Measurements from ENCODE around the gene IL15RA.
"Not testable (repeated sequence)": the region's sequence is repeated elsewhere in the genome, so short reads cannot be mapped to it uniquely, and the experiment has no call there.

IL15RA gene

DNA sequence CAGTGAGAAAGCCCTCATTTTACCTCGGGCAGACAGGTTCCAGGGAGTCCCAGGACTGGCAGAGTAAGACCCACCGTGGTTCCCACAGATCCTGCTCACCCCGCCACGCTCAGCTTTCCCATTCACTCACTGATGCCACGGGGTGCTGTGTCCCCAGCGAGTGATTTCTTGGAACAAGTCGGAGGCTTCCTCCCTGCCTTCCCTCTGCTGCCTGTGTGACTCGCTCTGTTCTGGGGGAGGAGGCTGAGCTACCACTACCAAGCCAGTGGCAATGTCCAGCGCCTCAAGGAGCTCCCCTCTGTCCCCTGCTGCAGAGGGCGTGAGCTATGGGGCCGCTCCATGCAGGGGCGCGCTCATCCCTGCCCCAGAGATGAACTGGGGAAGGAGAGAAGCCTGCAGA, 12.6 kb downstream of the IL15RA start:
- DNase-seq (ENCODE audit: low read depth) = no peak
- H3K4me3 ChIP-seq (ENCODE audit: low read depth, low read length) = no peak overlapping the region
- TF ChIP-seq, protein P1, sequence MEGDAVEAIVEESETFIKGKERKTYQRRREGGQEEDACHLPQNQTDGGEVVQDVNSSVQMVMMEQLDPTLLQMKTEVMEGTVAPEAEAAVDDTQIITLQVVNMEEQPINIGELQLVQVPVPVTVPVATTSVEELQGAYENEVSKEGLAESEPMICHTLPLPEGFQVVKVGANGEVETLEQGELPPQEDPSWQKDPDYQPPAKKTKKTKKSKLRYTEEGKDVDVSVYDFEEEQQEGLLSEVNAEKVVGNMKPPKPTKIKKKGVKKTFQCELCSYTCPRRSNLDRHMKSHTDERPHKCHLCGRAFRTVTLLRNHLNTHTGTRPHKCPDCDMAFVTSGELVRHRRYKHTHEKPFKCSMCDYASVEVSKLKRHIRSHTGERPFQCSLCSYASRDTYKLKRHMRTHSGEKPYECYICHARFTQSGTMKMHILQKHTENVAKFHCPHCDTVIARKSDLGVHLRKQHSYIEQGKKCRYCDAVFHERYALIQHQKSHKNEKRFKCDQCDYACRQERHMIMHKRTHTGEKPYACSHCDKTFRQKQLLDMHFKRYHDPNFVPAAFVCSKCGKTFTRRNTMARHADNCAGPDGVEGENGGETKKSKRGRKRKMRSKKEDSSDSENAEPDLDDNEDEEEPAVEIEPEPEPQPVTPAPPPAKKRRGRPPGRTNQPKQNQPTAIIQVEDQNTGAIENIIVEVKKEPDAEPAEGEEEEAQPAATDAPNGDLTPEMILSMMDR (IDR thresholded peaks at IDR 0.05; ENCODE audit: control insufficient read depth, extremely low read depth, insufficient read depth) = no peak

DNA sequence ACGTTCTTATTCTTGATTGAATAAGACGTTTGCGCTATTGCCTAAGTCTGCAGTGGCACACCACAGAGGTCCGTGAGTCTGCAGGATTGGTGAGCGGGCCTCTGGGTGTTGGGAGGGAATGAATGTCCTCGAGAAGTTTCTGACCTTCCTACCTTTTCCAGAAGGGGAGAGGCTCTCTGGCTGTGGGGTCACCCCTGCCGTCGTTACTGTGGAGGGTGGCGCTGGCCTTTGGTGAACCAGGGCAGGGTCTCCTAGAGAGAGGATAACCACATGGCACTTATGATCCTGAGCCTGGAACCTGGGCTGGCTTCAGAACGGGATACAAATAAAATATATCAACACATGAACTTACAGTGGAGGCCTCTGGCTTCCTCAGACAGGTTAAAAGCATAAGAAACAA, 13.8 kb downstream of the IL15RA start:
- DNase-seq (ENCODE audit: low read depth) = no peak
- H3K4me3 ChIP-seq (ENCODE audit: low read depth, low read length) = no peak overlapping the region
- TF ChIP-seq, protein P1 (IDR thresholded peaks at IDR 0.05; ENCODE audit: control insufficient read depth, extremely low read depth, insufficient read depth) = no peak

- TF ChIP-seq, protein P1 (IDR thresholded peaks at IDR 0.05; ENCODE audit: control insufficient read depth, extremely low read depth, insufficient read depth) = no peak
- H3K4me3 ChIP-seq (ENCODE audit: low read depth, low read length) = no peak overlapping the region
- no peak for DNase-seq (ENCODE audit: low read depth)
Measured at GRCh38 chr10:5963071-5963470, 14.3 kb downstream of the IL15RA start.

DNA sequence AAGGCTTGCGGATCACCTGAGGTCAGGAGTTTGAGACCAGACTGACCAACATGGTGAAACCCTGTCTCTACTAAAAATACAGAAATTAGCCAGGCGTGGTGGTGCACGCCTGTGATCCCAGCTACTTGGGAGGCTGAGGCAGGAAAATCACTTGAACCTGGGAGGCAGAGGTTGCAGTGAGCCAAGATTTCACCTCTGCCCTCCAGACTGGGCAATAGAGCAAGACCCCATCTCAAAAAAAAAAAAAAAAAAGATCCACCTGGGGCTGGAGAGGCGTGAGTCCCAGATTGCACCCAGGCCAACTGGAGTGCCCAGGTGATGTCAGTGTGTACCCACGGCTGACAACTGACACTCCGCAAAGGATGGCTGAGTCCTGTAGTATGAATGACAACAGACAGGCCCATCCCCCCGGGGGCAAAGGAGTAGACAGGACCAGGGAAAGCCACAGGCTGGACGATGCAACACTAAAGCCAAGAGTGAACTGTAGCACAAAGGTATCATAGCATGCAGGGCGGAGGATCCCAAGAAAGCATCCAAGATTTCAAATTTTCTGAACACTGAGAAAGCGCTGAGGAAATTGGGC, 14.9 kb downstream of the IL15RA start:
- DNase-seq (ENCODE audit: low read depth); H3K4me3 ChIP-seq (ENCODE audit: low read depth, low read length): not testable (repeated sequence)

- no peak for DNase-seq (ENCODE audit: low read depth)
Measured at GRCh38 chr10:5961405-5962100, 15.8 kb downstream of the IL15RA start.

GRCh38 chr10:5960973-5961275, 16.4 kb downstream of the IL15RA start:
- H3K4me3 ChIP-seq (ENCODE audit: low read depth, low read length); DNase-seq (ENCODE audit: low read depth): not testable (repeated sequence)

More at GRCh38 chr10:5961405-5962100, 15.8 kb downstream of the IL15RA start:
- no peak overlapping the region for H3K4me3 ChIP-seq (ENCODE audit: low read depth, low read length)
- TF ChIP-seq, protein P1 (IDR thresholded peaks at IDR 0.05; ENCODE audit: control insufficient read depth, extremely low read depth, insufficient read depth) = no peak

DNA sequence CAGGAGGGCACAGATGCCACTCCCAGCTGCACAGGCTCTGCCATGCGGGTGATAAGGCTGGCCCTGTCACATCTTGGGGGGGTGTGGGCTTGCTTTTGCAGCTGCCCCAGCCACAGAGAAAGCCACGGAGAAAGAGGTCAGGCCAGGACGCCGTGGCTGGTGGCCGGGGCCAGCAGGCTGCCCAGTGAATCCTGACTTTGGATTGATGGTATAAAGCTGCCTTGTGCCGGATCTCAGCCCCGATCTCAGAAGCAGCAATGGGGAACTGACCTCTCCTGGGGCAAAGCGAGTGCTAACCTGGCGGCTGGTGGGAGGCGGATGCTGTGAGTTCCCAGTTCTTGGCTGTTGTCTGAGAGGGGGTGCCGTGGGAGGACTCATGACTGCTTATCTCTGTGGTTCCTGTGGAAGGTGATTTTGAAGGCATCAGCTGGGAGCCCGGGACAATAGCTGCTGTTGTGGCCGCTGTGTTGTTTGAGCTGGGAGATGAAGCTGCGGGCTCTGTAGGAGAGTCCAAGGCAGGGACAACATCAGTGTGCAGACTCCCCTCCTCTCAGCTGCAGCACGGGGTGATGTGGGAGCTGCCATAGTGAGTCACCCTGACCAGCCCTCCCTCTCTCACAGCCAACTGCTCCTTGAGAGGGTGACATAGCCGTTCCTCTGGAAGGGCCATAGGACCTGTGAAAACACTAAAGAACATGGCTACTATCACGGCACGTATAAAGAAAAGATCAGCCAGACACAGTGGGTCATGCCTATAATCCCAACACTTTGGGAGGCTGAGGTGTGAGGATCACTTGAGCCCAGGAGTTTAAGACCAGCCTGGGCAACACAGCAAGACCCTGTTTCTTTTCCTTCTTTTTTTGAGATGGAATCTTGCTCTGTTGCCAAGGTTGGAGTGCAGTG, 17.0 kb downstream of the IL15RA start:
- no peak for DNase-seq (ENCODE audit: low read depth)
- TF ChIP-seq, protein P1 (IDR thresholded peaks at IDR 0.05; ENCODE audit: control insufficient read depth, extremely low read depth, insufficient read depth) = no peak
- no peak overlapping the region for H3K4me3 ChIP-seq (ENCODE audit: low read depth, low read length)

Measured in LNCaP clone FGC (cell line).